Caco-2 (cell line): ENCODE measurements around the gene GDPD4. TPM values are rescaled to one million over a fixed set of nuclear protein-coding genes. Genes with fewer than 3 reads are reported as not detected.

Experiments
- BruUV-seq: library from RNA; stranded (reverse); fragments of 400-500 nt; replicated peaks from 2 replicates; lab custom pipeline; 2021; lab: Mats Ljungman, UMichigan
- CTCF ChIA-PET: fragments of 300-600 bp; sonication (Branson Sonifier 250); formaldehyde crosslinking; loops from one replicate; lab custom pipeline; 2022; ENCODE audit warnings: antibody characterized with exemption; lab: Charles Lee
- POLR2A ChIA-PET: fragments of 300-600 bp; sonication (Branson Sonifier 250); formaldehyde crosslinking; loops from one replicate; lab custom pipeline; 2022; ENCODE audit warnings: antibody characterized with exemption; lab: Charles Lee
- DNase-seq, 2 experiments: peaks; one replicate each; pipeline versions ENCODE4 v3.0.0 to v3.0.0-alpha.2; 2020 to 2022
- H3K27me3 ChIP-seq: replicated peaks from 2 replicates; pipeline ENCODE4 v1.6.0; 2011; ENCODE audit warnings: low read length; ENCODE audit not compliant: control insufficient read depth, insufficient read depth
- H3K36me3 ChIP-seq: 2 replicates; pipeline ENCODE4 v1.5.1; 2011; ENCODE audit warnings: low read length; ENCODE audit not compliant: control insufficient read depth, insufficient read depth
- H3K4me1 ChIP-seq: fragments of 250-450 bp; sonication (Bioruptor Pico); 2 replicates; pipeline ENCODE4 v1.5.1; 2020; ENCODE audit warnings: mild to moderate bottlenecking
- H3K4me3 ChIP-seq: 2 replicates; pipeline ENCODE4 v1.5.1; 2011; ENCODE audit warnings: low read depth, mild to moderate bottlenecking, control low read depth, low read length
- H3K9me3 ChIP-seq: fragments of 250-450 bp; sonication (Bioruptor Pico); 2 replicates; pipeline ENCODE4 v1.5.1; 2020; ENCODE audit warnings: mild to moderate bottlenecking, moderate library complexity
- H3K27ac Mint-ChIP-seq: one replicate; pipeline ENCODE4 v1.8.0; 2022; ENCODE audit warnings: mixed read lengths; ENCODE audit not compliant: unreplicated experiment
- H3K27me3 Mint-ChIP-seq: one replicate; pipeline ENCODE4 v1.8.0; 2022; ENCODE audit warnings: mixed read lengths; ENCODE audit not compliant: insufficient read depth, unreplicated experiment
- H3K36me3 Mint-ChIP-seq: one replicate; pipeline ENCODE4 v1.8.0; 2022; ENCODE audit warnings: mild to moderate bottlenecking, mixed read lengths; ENCODE audit not compliant: insufficient read depth, unreplicated experiment
- H3K4me1 Mint-ChIP-seq: one replicate; pipeline ENCODE4 v1.8.0; 2022; ENCODE audit warnings: low read depth, mixed read lengths; ENCODE audit not compliant: unreplicated experiment
- H3K4me3 Mint-ChIP-seq: one replicate; pipeline ENCODE4 v1.8.0; 2022; ENCODE audit warnings: mild to moderate bottlenecking, moderate library complexity, mixed read lengths; ENCODE audit not compliant: unreplicated experiment
- H3K9me3 Mint-ChIP-seq: one replicate; pipeline ENCODE4 v1.8.0; 2022; ENCODE audit warnings: mixed read lengths; ENCODE audit not compliant: unreplicated experiment
- CTCF ChIP-seq, 2 experiments: fragments of 200-600 bp in 1 of 2; IDR thresholded peaks; 1 replicate in 1 of 2; 2 replicates in 1 of 2; pipeline versions ENCODE4 v1.5.1 to v1.8.0; 2011 to 2022; ENCODE audit warnings: antibody characterized with exemption in 1 of 2, control low read depth in 1 of 2, inconsistent platforms in 1 of 2, low read depth in 1 of 2, low read length in 1 of 2, mild to moderate bottlenecking in 1 of 2, moderate library complexity in 1 of 2; ENCODE audit not compliant: insufficient read depth in 1 of 2, severe bottlenecking in 1 of 2, unreplicated experiment in 1 of 2
- intact Hi-C: fragments of 100-400 bp; cut with micrococcal nuclease; formaldehyde crosslinking; loops from one replicate; pipeline ENCODE4 v1.10.0; 2022; ENCODE audit not compliant: unreplicated experiment
- total RNA-seq: library from RNA; stranded (reverse); gene quantifications from 2 replicates; pipeline ENCODE4 v1.2.3, GENCODE V29; 2022

Gene GDPD4
- total RNA-seq, 1 experiment from 2014 or later: not detected

- Mint-ChIP-seq H3K4me1 (no peaks in the 10 kb centered on the region), H3K9me3 (peaks cover 9% of the 10 kb centered on the region), H3K4me3 (no peak overlapping the region), H3K27me3 (no peaks in the 10 kb centered on the region), H3K27ac (no peak overlapping the region), H3K36me3 (no peaks in the 10 kb centered on the region)
- DNase-seq: no peak
- ChIA-PET POLR2A (no interaction called here), CTCF (interaction anchor here (0.6 to 0.8 kb wide), 2 partner anchors 52 to 367 kb away, joined by 3 read pairs; no protein-coding TSS in a partner anchor)
- H3K9me3 ChIP-seq: no peaks in the 10 kb centered on the region
- H3K36me3 ChIP-seq: no peaks in the 10 kb centered on the region
- H3K4me1 ChIP-seq: no peaks in the 10 kb centered on the region
- no TSS peak for BruUV-seq
- no peak for TF ChIP-seq CTCF (IDR thresholded peaks at IDR 0.05; ENCODE audit: insufficient read depth in 1 of 2, low read depth in 1 of 2, low read length in 1 of 2, severe bottlenecking in 1 of 2, unreplicated experiment in 1 of 2)
- H3K4me3 ChIP-seq: no peak overlapping the region
- intact Hi-C loops: no loop called here
- no peaks in the 10 kb centered on the region for H3K27me3 ChIP-seq
Measured at GRCh38 chr11:77179048-77179447, 122.4 kb downstream of the GDPD4 start.

GRCh38 chr11:77178150-77178549, 123.3 kb downstream of the GDPD4 start:
- no peaks in the 10 kb centered on the region for H3K9me3 ChIP-seq
- no peaks in the 10 kb centered on the region for H3K27me3 ChIP-seq
- CTCF ChIA-PET: no interaction called here
- H3K4me3 ChIP-seq: no peak overlapping the region
- Mint-ChIP-seq H3K36me3 (no peaks in the 10 kb centered on the region), H3K4me3 (no peak overlapping the region), H3K27ac (no peak overlapping the region), H3K4me1 (peaks cover 3% of the 10 kb centered on the region), H3K27me3 (no peaks in the 10 kb centered on the region), H3K9me3 (peaks cover 9% of the 10 kb centered on the region)
- H3K36me3 ChIP-seq: no peaks in the 10 kb centered on the region
- TF ChIP-seq CTCF (IDR thresholded peaks at IDR 0.05; ENCODE audit: insufficient read depth in 1 of 2, low read depth in 1 of 2, low read length in 1 of 2, severe bottlenecking in 1 of 2, unreplicated experiment in 1 of 2): no peak
- no TSS peak for BruUV-seq
- no peak for DNase-seq
- intact Hi-C loops: no loop called here
- POLR2A ChIA-PET: no interaction called here
- H3K4me1 ChIP-seq: 0 out of 2 replicates have a peak, but pooled peaks cover 2% of the 10 kb centered on the region

GRCh38 chr11:77176996-77177395, 124.5 kb downstream of the GDPD4 start:
- Mint-ChIP-seq H3K27me3 (no peaks in the 10 kb centered on the region), H3K36me3 (no peaks in the 10 kb centered on the region), H3K4me3 (no peak overlapping the region), H3K9me3 (peaks cover 9% of the 10 kb centered on the region), H3K27ac (no peak overlapping the region), H3K4me1 (peaks cover 13% of the 10 kb centered on the region)
- Histone ChIP-seq H3K4me3 (no peak overlapping the region), H3K36me3 (no peaks in the 10 kb centered on the region), H3K9me3 (no peaks in the 10 kb centered on the region), H3K27me3 (no peaks in the 10 kb centered on the region), H3K4me1 (peaks cover 12% of the 10 kb centered on the region)
- TF ChIP-seq CTCF (IDR thresholded peaks at IDR 0.05; ENCODE audit: insufficient read depth in 1 of 2, low read depth in 1 of 2, low read length in 1 of 2, severe bottlenecking in 1 of 2, unreplicated experiment in 1 of 2): no peak
- no TSS peak for BruUV-seq
- POLR2A ChIA-PET: no interaction called here
- CTCF ChIA-PET: interaction anchor here (0.8 to 1.4 kb wide), 2 partner anchors 49 to 50 kb away, joined by 4 read pairs; partner anchors contain the start of gene MYO7A
- intact Hi-C loops: no loop called here
- DNase-seq: no peak
